Suprapubic skin (tissue), 4 donors: Measurements from ENCODE around the gene HSPB6.

ENCODE experiments used
- CTCF ChIP-seq, 2 donors: fragments of 200-600 bp in 1 of 2; fragments of 450-650 bp in 1 of 2; sonication (generic) in 1 of 2; IDR thresholded peaks; one replicate each; pipeline ENCODE4 v1.5.1; 2016 to 2019; ENCODE audit warnings: antibody characterized with exemption in 2 of 2, mild to moderate bottlenecking in 1 of 2, moderate library complexity in 1 of 2
- POLR2A ChIP-seq, 2 donors: fragments of 450-650 bp; IDR thresholded peaks; one replicate each; pipeline ENCODE4 v1.6.1; 2017; ENCODE audit warnings: antibody characterized with exemption in 2 of 2, mild to moderate bottlenecking in 2 of 2, moderate library complexity in 2 of 2
- POLR2AphosphoS5 ChIP-seq, 3 donors: sonication (generic); formaldehyde crosslinking; IDR thresholded peaks; one replicate each; pipeline ENCODE4 v1.6.1; 2017; ENCODE audit warnings: antibody characterized with exemption in 3 of 3

GRCh38 chr19:35734273-35734672 lies 22.6 kb downstream of the HSPB6 start:
- TF ChIP-seq CTCF (IDR thresholded peaks at IDR 0.05) (no peak), POLR2A (IDR thresholded peaks at IDR 0.05) (no peak), POLR2AphosphoS5 (IDR thresholded peaks at IDR 0.05) (no peak)
